ENCODE measurements around the gene ZNF652.

DNA sequence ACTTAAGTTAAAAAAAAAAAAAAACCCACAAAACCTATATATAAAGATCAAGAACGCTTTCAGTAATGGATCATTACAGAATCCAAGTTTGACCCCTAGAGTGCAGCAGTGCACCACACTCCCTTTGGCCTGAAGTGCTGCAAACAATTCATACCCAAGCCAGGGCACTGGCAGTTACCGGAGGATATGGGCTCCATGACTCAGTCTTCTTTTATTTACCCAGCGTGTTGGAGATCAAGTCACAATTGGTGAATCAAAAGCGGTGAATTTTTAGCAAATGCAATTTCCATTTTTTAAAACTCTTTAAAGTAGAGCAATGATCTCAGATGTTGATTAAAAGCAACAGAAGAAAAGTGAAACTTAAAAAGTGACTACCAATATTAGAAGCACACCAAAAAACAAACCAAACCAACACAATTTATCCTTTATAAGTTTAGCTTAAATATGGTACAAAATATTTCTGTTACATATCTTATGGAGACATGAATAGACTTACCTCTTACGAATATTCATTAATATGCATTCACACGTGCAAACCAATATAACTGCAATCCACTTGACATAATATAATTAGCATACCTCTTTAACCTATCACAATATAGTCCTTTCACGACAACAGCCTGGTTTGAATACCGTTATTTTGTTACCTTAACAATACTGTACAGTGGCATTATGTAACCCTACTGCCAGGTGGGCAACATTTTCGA lies 46.3 kb downstream of the ZNF652 start:
- TF ChIP-seq CTCF (IDR thresholded peaks at IDR 0.05; ENCODE audit: low read depth, low read length) (peak; percentile 78), EZH2phosphoT487 (IDR thresholded peaks at IDR 0.05; ENCODE audit: low read depth) (no peak)

All from OCI-LY3 (cell line).